ENCODE results near the gene ESR2. TPM values are rescaled to one million over a fixed set of nuclear protein-coding genes. Genes with fewer than 3 reads are reported as not detected.
A peak's percentile ranks its signal among the peaks of the same experiment; 100 is the strongest.

Gene ESR2
- total RNA-seq, 1 experiment from 2014 or later, result 87.8 TPM

GRCh38 chr14:64238049-64238448 lies 56.1 kb downstream of the ESR2 start:
- no peaks in the 10 kb centered on the region for H3K27me3 ChIP-seq (ENCODE audit: low read length)
- H2AFZ ChIP-seq (ENCODE audit: low read length), result no peak overlapping the region
- no peak for DNase-seq
- H3K4me1 ChIP-seq (ENCODE audit: low read length), result peaks cover 53% of the 10 kb centered on the region
- no peaks in the 10 kb centered on the region for H3K9me2 ChIP-seq (replicated peaks; ENCODE audit: insufficient read depth, low read length)
- no peaks in the 10 kb centered on the region for H3K9me3 ChIP-seq (ENCODE audit: low read length)
- no peak overlapping the region for H3K4me2 ChIP-seq (ENCODE audit: low read depth, low read length, poor library complexity, severe bottlenecking)
- H4K20me1 ChIP-seq (ENCODE audit: insufficient read depth, low read depth, low read length), result no peaks in the 10 kb centered on the region
- no peak overlapping the region for H3K4me3 ChIP-seq (ENCODE audit: low read length)
- H3K27ac ChIP-seq (ENCODE audit: low read length), result peak overlapping the region; percentile 98
- H3K36me3 ChIP-seq (ENCODE audit: insufficient read depth, low read length), result no peaks in the 10 kb centered on the region
- H3K79me2 ChIP-seq (ENCODE audit: low read length), result peaks cover 23% of the 10 kb centered on the region
- H3K9ac ChIP-seq (ENCODE audit: low read length), result no peak overlapping the region

DNA sequence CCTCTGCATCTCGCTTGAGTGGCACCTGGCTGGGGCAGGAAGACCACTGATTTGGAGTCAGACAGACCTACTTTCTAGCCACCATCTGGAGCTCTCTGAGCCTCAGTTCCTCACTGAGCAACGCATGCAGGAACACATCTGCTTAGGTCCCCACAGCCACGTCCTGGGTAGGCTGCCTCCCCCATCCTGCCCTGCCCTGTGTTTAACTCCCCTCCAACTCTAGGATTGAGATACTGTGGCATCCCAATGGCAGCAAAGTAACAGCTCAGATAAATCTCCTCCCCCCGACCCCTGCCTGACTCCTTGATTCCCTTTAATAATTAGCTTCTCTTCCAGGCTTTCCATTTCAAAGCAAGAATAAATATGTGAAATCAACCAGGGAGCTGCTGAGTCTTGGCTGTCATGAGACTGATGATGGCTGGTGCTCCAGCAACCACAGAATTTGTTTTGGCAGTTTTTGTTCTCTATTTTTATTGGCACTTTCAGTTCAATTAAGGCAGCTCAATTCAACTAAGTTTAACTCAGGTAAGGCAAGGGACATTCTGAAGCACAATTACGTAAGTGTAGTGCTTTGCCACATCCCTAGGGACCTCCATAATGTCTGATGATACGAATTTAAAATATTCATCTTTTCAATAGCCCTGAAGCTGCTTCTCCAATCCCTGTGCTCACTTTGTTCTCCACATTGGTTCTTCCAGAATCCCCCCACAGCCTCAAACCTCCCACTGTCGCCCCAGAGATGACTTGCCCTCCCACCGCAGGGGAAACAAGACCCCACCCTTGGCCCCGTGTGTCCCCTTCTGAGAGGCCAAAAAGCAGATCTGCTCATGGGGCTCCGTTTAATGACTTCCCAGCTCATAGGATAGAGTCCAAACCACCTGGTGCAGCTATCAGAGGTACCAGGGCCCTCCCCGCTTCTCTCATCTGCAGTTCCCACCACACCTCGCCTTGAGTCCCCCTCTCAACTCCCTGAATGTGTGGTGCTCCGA lies 58.2 kb downstream of the ESR2 start:
- Histone ChIP-seq H3K79me2 (ENCODE audit: low read length) (peaks cover 44% of the 10 kb centered on the region), H4K20me1 (ENCODE audit: insufficient read depth, low read depth, low read length) (peaks cover 4% of the 10 kb centered on the region; the same call in 1 of the 2 replicates), H3K4me3 (ENCODE audit: low read length) (peak overlapping the region; percentile 82), H3K36me3 (ENCODE audit: insufficient read depth, low read length) (peaks cover 19% of the 10 kb centered on the region), H3K27ac (ENCODE audit: low read length) (peak overlapping the region; percentile 98), H3K4me2 (ENCODE audit: low read depth, low read length, poor library complexity, severe bottlenecking) (peak overlapping the region; percentile 90), H3K9ac (ENCODE audit: low read length) (peak overlapping the region; percentile 89), H3K9me3 (ENCODE audit: low read length) (no peaks in the 10 kb centered on the region), H3K27me3 (ENCODE audit: low read length) (no peaks in the 10 kb centered on the region), H3K4me1 (ENCODE audit: low read length) (peaks cover 69% of the 10 kb centered on the region), H2AFZ (ENCODE audit: low read length) (no peak overlapping the region), H3K9me2 (replicated peaks; ENCODE audit: insufficient read depth, low read length) (no peaks in the 10 kb centered on the region)
- peak; percentile 98 for DNase-seq

DNA sequence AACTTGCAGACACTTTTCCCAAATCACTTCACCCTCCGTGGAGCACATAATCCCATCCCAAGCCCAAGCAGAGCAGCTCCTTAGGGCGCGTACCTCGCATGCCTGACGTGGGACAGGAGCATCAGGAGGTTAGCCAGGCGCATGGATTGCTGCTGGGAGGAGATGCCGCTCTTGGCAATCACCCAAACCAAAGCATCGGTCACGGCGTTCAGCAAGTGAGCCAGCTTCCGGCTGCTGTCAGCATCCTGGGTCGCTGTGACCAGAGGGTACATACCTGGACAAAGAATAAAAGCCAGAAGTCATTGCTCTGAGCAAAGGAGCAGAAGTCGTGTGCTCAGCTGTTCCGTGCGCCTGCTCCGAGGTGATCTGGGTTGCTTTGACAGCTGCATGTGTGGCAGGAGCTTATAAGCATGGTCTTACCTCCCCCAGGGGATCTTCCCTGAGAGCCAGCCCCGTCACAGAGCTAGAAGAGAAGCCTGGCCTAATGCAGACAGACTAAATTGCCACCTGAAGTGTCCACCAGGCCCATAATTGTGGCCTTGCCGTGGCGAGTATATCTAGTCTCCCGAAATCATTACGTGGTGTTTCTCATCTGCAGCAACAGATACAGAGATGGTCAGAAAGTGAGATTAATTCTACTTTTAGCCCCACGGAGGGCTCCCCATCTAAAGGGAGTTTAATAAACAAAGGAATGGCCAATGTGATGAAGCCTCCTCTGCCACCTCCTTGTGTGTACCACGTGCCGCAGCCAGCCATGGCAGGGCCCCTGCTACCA lies 59.1 kb downstream of the ESR2 start:
- Histone ChIP-seq H4K20me1 (ENCODE audit: insufficient read depth, low read depth, low read length) (peaks cover 4% of the 10 kb centered on the region; the same call in 1 of the 2 replicates), H3K4me2 (ENCODE audit: low read depth, low read length, poor library complexity, severe bottlenecking) (peak overlapping the region; percentile 90), H3K27me3 (ENCODE audit: low read length) (no peaks in the 10 kb centered on the region), H3K79me2 (ENCODE audit: low read length) (peaks cover 52% of the 10 kb centered on the region), H3K4me3 (ENCODE audit: low read length) (peak overlapping the region; percentile 82), H3K27ac (ENCODE audit: low read length) (peak overlapping the region; percentile 98), H3K9ac (ENCODE audit: low read length) (peak overlapping the region; percentile 89), H3K9me3 (ENCODE audit: low read length) (no peaks in the 10 kb centered on the region), H3K4me1 (ENCODE audit: low read length) (peaks cover 76% of the 10 kb centered on the region), H3K36me3 (ENCODE audit: insufficient read depth, low read length) (peaks cover 20% of the 10 kb centered on the region), H2AFZ (ENCODE audit: low read length) (no peak overlapping the region), H3K9me2 (replicated peaks; ENCODE audit: insufficient read depth, low read length) (no peaks in the 10 kb centered on the region)
- peak; percentile 96 for DNase-seq

GRCh38 chr14:64233531-64234190 lies 60.5 kb downstream of the ESR2 start:
- Histone ChIP-seq H3K27me3 (ENCODE audit: low read length) (no peaks in the 10 kb centered on the region), H2AFZ (ENCODE audit: low read length) (no peak overlapping the region), H3K9me3 (ENCODE audit: low read length) (no peaks in the 10 kb centered on the region), H3K79me2 (ENCODE audit: low read length) (peaks cover 66% of the 10 kb centered on the region), H3K4me2 (ENCODE audit: low read depth, low read length, poor library complexity, severe bottlenecking) (peak overlapping the region; percentile 90), H3K4me1 (ENCODE audit: low read length) (peaks cover 80% of the 10 kb centered on the region), H3K9me2 (replicated peaks; ENCODE audit: insufficient read depth, low read length) (no peaks in the 10 kb centered on the region), H3K36me3 (ENCODE audit: insufficient read depth, low read length) (peaks cover 30% of the 10 kb centered on the region), H3K4me3 (ENCODE audit: low read length) (peak overlapping the region; percentile 82), H3K9ac (ENCODE audit: low read length) (peak overlapping the region; percentile 89), H3K27ac (ENCODE audit: low read length) (peak overlapping the region; percentile 98), H4K20me1 (ENCODE audit: insufficient read depth, low read depth, low read length) (peaks cover 6% of the 10 kb centered on the region; the same call in 1 of the 2 replicates)
- DNase-seq, result peak; percentile 59

- peaks cover 12% of the 10 kb centered on the region; the same call in 1 of the 2 replicates for H4K20me1 ChIP-seq (ENCODE audit: insufficient read depth, low read depth, low read length)
- H3K4me2 ChIP-seq (ENCODE audit: low read depth, low read length, poor library complexity, severe bottlenecking), result peak overlapping the region; percentile 90
- no peaks in the 10 kb centered on the region for H3K27me3 ChIP-seq (ENCODE audit: low read length)
- no peaks in the 10 kb centered on the region for H3K9me2 ChIP-seq (replicated peaks; ENCODE audit: insufficient read depth, low read length)
- DNase-seq, result peak; percentile 74
- H3K27ac ChIP-seq (ENCODE audit: low read length), result peak overlapping the region; percentile 98
- peak overlapping the region; percentile 89 for H3K9ac ChIP-seq (ENCODE audit: low read length)
- no peak overlapping the region for H2AFZ ChIP-seq (ENCODE audit: low read length)
- peaks cover 80% of the 10 kb centered on the region for H3K4me1 ChIP-seq (ENCODE audit: low read length)
- peak overlapping the region; percentile 82 for H3K4me3 ChIP-seq (ENCODE audit: low read length)
- H3K9me3 ChIP-seq (ENCODE audit: low read length), result no peaks in the 10 kb centered on the region
- peaks cover 73% of the 10 kb centered on the region for H3K79me2 ChIP-seq (ENCODE audit: low read length)
- peaks cover 37% of the 10 kb centered on the region for H3K36me3 ChIP-seq (ENCODE audit: insufficient read depth, low read length)
These were observed 61.2 kb downstream of the ESR2 start for GRCh38 chr14:64232944-64233343.

- no peaks in the 10 kb centered on the region for H3K27me3 ChIP-seq (ENCODE audit: low read length)
- H3K36me3 ChIP-seq (ENCODE audit: insufficient read depth, low read length), result peaks cover 43% of the 10 kb centered on the region
- no peak overlapping the region for H2AFZ ChIP-seq (ENCODE audit: low read length)
- peaks cover 80% of the 10 kb centered on the region for H3K79me2 ChIP-seq (ENCODE audit: low read length)
- H3K4me3 ChIP-seq (ENCODE audit: low read length), result peak overlapping the region; percentile 82
- peak overlapping the region; percentile 89 for H3K9ac ChIP-seq (ENCODE audit: low read length)
- peak overlapping the region; percentile 98 for H3K27ac ChIP-seq (ENCODE audit: low read length)
- H3K4me1 ChIP-seq (ENCODE audit: low read length), result peaks cover 82% of the 10 kb centered on the region
- H4K20me1 ChIP-seq (ENCODE audit: insufficient read depth, low read depth, low read length), result peaks cover 12% of the 10 kb centered on the region; the same call in 1 of the 2 replicates
- peak; percentile 83 for DNase-seq
- no peaks in the 10 kb centered on the region for H3K9me2 ChIP-seq (replicated peaks; ENCODE audit: insufficient read depth, low read length)
- H3K9me3 ChIP-seq (ENCODE audit: low read length), result no peaks in the 10 kb centered on the region
- H3K4me2 ChIP-seq (ENCODE audit: low read depth, low read length, poor library complexity, severe bottlenecking), result peak overlapping the region; percentile 90
These were observed 61.9 kb downstream of the ESR2 start for GRCh38 chr14:64232095-64232838.

DNA sequence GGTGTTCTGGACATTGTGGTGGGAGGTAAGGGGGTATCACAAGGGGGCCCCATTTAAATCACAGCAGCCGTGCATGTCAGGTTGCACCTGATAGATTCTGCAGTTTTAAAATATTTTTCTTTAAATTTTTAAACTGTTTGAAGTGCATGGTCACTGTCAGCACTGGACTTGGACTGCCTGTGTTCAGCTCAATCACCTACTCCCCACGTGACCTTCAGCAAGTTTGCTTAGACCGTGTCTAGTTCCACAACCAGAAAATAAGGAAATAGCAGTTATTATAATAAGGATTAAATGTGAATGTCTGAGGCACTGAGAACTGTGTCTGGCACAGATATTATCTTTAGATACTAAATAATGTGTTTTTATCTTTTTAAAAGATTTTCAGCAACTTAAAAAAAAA lies 64.7 kb downstream of the ESR2 start:
- H3K27ac ChIP-seq (ENCODE audit: low read length), result peak overlapping the region; percentile 70
- DNase-seq, result no peak
- peaks cover 83% of the 10 kb centered on the region for H3K4me1 ChIP-seq (ENCODE audit: low read length)
- H2AFZ ChIP-seq (ENCODE audit: low read length), result no peak overlapping the region
- peaks cover 67% of the 10 kb centered on the region for H3K36me3 ChIP-seq (ENCODE audit: insufficient read depth, low read length)
- no peaks in the 10 kb centered on the region for H3K27me3 ChIP-seq (ENCODE audit: low read length)
- no peaks in the 10 kb centered on the region for H3K9me2 ChIP-seq (replicated peaks; ENCODE audit: insufficient read depth, low read length)
- H3K4me2 ChIP-seq (ENCODE audit: low read depth, low read length, poor library complexity, severe bottlenecking), result peak overlapping the region; percentile 17
- no peak overlapping the region for H3K4me3 ChIP-seq (ENCODE audit: low read length)
- peaks cover 99% of the 10 kb centered on the region for H3K79me2 ChIP-seq (ENCODE audit: low read length)
- H4K20me1 ChIP-seq (ENCODE audit: insufficient read depth, low read depth, low read length), result peaks cover 21% of the 10 kb centered on the region; the same call in 1 of the 2 replicates
- no peak overlapping the region; the same call in 1 of the 2 replicates for H3K9ac ChIP-seq (ENCODE audit: low read length)
- H3K9me3 ChIP-seq (ENCODE audit: low read length), result no peaks in the 10 kb centered on the region

Data from Karpas-422 (cell line).